HFF-Myc (cell line): ENCODE results near the gene CDH24.

Experiments used
- DNase-seq: peaks from one replicate; pipeline ENCODE4 v3.0.0-alpha.2; 2011; ENCODE audit warnings: low read depth; ENCODE audit errors: extremely low read depth
- H3K4me3 ChIP-seq: replicated peaks from 2 replicates; pipeline ENCODE4 v1.5.1; 2011; ENCODE audit warnings: low read depth, mild to moderate bottlenecking, control low read depth, low read length
- CTCF ChIP-seq: IDR thresholded peaks from 2 replicates; pipeline ENCODE4 v1.5.1; 2012; ENCODE audit warnings: mild to moderate bottlenecking, low read depth, low read length, control low read depth; ENCODE audit errors: missing control alignments

Gene CDH24

GRCh38 chr14:23002592-23002991 lies 54.7 kb downstream of the CDH24 start:
- DNase-seq, result no peak
- TF ChIP-seq CTCF, result no peak
- no peak overlapping the region for H3K4me3 ChIP-seq

GRCh38 chr14:23000860-23001259 lies 56.5 kb downstream of the CDH24 start:
- TF ChIP-seq CTCF, result no peak
- no peak for DNase-seq
- H3K4me3 ChIP-seq, result no peak overlapping the region

- DNase-seq, result no peak
- H3K4me3 ChIP-seq, result no peak overlapping the region
- TF ChIP-seq CTCF, result no peak
Observed at GRCh38 chr14:22998329-22999012, 58.8 kb downstream of the CDH24 start.

GRCh38 chr14:22997676-22998323 lies 59.5 kb downstream of the CDH24 start:
- no peak overlapping the region for H3K4me3 ChIP-seq
- no peak for TF ChIP-seq CTCF
- no peak for DNase-seq
